ENCODE measurements around the gene GLYATL3. TPM values are rescaled to one million over a fixed set of nuclear protein-coding genes. Genes with fewer than 3 reads are reported as not detected.

Gene GLYATL3
- total and polyA plus RNA-seq, 11 donors, result not detected

DNA sequence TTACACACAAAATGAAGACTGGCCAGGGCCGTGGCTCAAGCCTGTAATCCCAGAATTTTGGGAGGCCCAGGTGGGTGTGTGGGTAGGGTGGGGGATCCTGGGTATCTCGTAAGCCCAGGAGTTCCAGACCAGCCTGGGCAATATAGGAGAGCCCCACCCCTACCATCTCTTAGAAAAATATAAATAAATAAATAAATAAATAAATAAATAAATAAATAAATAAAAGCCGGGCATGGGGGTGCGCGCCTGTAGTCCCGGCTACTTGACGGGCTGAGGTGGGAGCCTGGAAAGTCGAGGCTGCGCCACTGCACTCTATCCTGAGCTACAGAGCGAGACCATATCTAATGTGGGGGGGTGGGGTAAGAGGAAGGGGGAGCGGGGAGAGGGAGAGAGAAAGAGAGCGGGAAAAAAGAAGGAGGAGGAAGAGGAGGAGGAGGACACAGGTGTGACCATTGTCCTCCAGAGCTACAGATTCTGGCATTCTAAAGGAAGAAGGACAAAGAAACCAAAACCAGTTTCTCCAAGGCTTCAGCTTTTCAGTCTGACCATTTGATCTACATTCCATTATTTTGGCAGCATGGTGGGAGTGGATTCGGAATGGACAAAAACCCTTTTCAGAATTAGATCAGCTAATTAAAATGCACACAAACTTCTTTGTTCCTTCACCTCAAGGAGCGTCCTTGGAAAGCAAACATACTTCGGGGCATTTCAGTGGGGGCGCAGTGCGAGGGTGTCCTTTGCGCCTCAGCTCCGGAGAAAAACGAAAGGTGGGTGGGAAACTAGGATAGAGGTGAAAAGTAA, 50.2 kb downstream of the GLYATL3 start:
- no peaks in the 10 kb centered on the region for H3K36me3 ChIP-seq
- H3K9me3 ChIP-seq, result no peaks in the 10 kb centered on the region
- H3K4me1 ChIP-seq, result peaks cover 0 to 22% (median 14%) of the 10 kb centered on the region in 12 donors
- H3K27me3 ChIP-seq, result peaks cover 0 to 48% (median 19%) of the 10 kb centered on the region in 9 donors
- intact Hi-C loops (cut with DNase I), result no loop called here
- TF ChIP-seq, protein P1, sequence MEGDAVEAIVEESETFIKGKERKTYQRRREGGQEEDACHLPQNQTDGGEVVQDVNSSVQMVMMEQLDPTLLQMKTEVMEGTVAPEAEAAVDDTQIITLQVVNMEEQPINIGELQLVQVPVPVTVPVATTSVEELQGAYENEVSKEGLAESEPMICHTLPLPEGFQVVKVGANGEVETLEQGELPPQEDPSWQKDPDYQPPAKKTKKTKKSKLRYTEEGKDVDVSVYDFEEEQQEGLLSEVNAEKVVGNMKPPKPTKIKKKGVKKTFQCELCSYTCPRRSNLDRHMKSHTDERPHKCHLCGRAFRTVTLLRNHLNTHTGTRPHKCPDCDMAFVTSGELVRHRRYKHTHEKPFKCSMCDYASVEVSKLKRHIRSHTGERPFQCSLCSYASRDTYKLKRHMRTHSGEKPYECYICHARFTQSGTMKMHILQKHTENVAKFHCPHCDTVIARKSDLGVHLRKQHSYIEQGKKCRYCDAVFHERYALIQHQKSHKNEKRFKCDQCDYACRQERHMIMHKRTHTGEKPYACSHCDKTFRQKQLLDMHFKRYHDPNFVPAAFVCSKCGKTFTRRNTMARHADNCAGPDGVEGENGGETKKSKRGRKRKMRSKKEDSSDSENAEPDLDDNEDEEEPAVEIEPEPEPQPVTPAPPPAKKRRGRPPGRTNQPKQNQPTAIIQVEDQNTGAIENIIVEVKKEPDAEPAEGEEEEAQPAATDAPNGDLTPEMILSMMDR (IDR thresholded peaks at IDR 0.05), result no peak
- TF ChIP-seq POLR2A (IDR thresholded peaks at IDR 0.05), result no peak
- H3K4me3 ChIP-seq, result peak overlapping the region in 11 of 12 donors; percentile 33 to 56 (median 49)
- H3K27ac ChIP-seq, result no peak overlapping the region
- WGBS, 4 donors, result 28 to 41% (median 34%) methylated on average over 19 to 20 of the region's 20 CpGs
- ATAC-seq (no peak), DNase-seq (no peak)

DNA sequence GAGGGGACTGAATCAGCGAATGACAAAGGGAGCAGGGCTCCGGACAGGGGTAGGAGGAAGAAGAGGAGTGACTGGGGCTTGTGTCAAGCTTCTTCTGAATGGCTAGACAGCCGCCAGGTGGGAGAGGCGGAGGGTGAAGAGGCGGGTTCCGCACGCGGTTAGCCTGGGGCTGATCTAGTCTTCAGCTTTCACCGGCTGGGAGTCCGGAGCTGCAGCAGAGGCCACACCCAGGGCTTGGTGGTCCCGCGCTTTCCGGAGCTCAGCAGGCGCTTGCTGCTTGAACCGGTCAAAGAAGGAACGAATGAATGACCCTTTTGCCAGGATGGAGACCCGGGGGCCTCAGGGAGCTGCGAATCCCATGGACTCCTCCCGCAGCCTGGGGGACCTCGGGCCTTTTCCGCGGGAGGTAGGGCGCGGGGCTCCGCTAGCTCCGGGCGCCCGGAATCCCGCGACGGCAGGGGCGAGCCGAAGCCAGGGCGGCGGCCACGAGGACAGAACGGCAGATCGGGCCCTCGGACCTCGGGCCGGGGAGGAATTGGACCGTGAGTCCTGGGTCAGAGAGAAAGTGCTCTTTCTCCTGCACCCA, 50.9 kb downstream of the GLYATL3 start, which contains the start of gene C6orf141:
Gene C6orf141 (plus strand): TSS at position 177 of the 586 bp plus-strand sequence. CDS start 125 bp downstream, at position 302.
- Histone ChIP-seq H3K4me3 (peak within 1 kb of the TSS; percentile 26 to 56 (median 49)), H3K9me3 (no peaks in the 10 kb centered on the region), H3K27me3 (peaks cover 0 to 48% (median 19%) of the 10 kb centered on the region in 9 donors), H3K27ac (no peak within 1 kb of the TSS), H3K4me1 (peaks cover 0 to 22% (median 14%) of the 10 kb centered on the region in 12 donors), H3K36me3 (no peaks in the 10 kb centered on the region)
- ATAC-seq (peak in 2 of 4 donors; percentile 22 to 50), DNase-seq (no peak)
- intact Hi-C loops (cut with DNase I), result no loop called here
- 0 to 2% (median 1%) methylated on average over 22 to 42 of the region's 42 CpGs for WGBS, 4 donors
- no peak for TF ChIP-seq POLR2A (IDR thresholded peaks at IDR 0.05)
- TF ChIP-seq, protein P1 (IDR thresholded peaks at IDR 0.05), result no peak

DNA sequence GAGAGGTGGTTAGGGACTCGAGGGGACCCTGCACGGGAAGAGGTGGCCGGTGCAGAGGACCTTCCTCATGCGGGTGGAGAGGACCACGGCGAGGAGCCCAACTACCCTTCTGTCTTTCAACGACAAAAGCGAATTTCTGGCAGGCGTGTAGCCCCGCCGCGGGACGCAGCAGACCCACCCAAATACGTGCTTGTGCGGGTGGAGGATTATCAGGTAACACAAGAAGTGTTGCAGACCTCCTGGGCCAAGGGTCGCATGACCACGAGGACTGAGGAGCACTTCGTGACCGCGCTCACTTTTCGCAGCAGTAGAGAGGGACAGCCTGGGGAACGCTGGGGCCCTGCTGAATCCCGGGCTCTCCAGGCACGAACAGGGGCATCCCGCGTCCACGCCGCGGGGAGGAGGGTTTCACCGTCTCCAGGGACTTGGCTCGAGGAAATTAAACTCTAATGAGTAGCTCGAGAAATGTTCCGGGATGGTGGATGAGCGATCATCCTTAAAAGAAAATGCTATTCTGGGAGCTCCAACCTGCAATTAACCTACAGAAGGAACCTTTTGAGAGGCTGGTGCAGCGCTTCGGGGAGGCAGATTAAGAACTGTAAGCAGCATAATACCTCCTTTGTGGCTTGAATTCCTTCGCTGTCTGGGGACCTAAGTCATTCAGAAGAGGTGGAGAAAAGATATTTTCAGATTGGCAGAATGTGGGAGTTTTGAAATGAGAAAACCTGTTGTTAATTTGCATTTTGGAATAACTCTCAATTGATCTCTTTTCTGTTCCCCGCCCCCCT, 51.5 kb downstream of the GLYATL3 start:
- intact Hi-C loops (cut with DNase I), result no loop called here
- H3K27me3 ChIP-seq, result peaks cover 0 to 48% (median 19%) of the 10 kb centered on the region in 9 donors
- H3K27ac ChIP-seq, result no peak overlapping the region
- H3K4me3 ChIP-seq, result peak overlapping the region; percentile 26 to 56 (median 49)
- ATAC-seq (peak in 2 of 4 donors; percentile 20 to 45), DNase-seq (no peak)
- H3K9me3 ChIP-seq, result no peaks in the 10 kb centered on the region
- peaks cover 0 to 22% (median 14%) of the 10 kb centered on the region in 12 donors for H3K4me1 ChIP-seq
- H3K36me3 ChIP-seq, result no peaks in the 10 kb centered on the region
- no peak for TF ChIP-seq POLR2A (IDR thresholded peaks at IDR 0.05)
- TF ChIP-seq, protein P1 (IDR thresholded peaks at IDR 0.05), result no peak
- WGBS, 4 donors, result 1 to 3% (median 2%) methylated on average over 31 to 38 of the region's 38 CpGs

DNA sequence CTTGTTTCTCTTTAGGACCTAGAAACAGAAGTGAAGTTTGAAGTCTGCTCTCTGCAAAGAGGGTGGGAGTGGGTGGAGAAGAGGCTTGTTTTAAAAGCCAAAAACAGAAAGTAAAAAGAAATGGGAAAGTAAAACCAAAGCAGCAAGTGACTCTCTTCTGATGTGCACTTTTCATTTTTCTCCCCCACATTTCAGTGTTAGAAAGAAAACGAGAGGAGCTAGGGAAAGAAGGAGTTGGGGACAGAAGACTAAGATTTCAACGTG, 52.1 kb downstream of the GLYATL3 start:
- intact Hi-C loops (cut with DNase I), result no loop called here
- no peak for DNase-seq
- WGBS, 4 donors, result 20 to 46% (median 26%) methylated on average over 2 of the region's 2 CpGs
- no peak for TF ChIP-seq POLR2A (IDR thresholded peaks at IDR 0.05)
- TF ChIP-seq, protein P1 (IDR thresholded peaks at IDR 0.05), result no peak
- peaks cover 0 to 48% (median 19%) of the 10 kb centered on the region in 9 donors for H3K27me3 ChIP-seq
- ATAC-seq, result no peak
- no peaks in the 10 kb centered on the region for H3K36me3 ChIP-seq
- H3K4me3 ChIP-seq, result peak overlapping the region in 10 of 12 donors; percentile 26 to 56 (median 50)
- H3K9me3 ChIP-seq, result no peaks in the 10 kb centered on the region
- peaks cover 0 to 22% (median 14%) of the 10 kb centered on the region in 12 donors for H3K4me1 ChIP-seq
- H3K27ac ChIP-seq, result no peak overlapping the region

All from heart left ventricle (tissue), 16 donors.